ENCODE results near the gene SLC4A1AP.

Gene SLC4A1AP

GRCh38 chr2:27622921-27623384, 40.7 kb upstream of the SLC4A1AP start:
- TF ChIP-seq FOXP2 (optimal IDR thresholded peaks at IDR 0.05; ENCODE audit: borderline replicate concordance, extremely low read depth, extremely low read length, insufficient read depth) (no peak), POLR2AphosphoS5 (IDR thresholded peaks at IDR 0.05; ENCODE audit: low read depth, low read length) (no peak), TAF1 (IDR thresholded peaks at IDR 0.05; ENCODE audit: borderline replicate concordance, insufficient read depth, low read length) (no peak), REST (IDR thresholded peaks at IDR 0.05; ENCODE audit: insufficient read depth in 1 of 2, low read depth in 2 of 2, low read length in 2 of 2) (no peak), SIN3A (IDR thresholded peaks at IDR 0.05; ENCODE audit: borderline replicate concordance, insufficient read depth, low read length) (no peak)

GRCh38 chr2:27624943-27625342, 38.7 kb upstream of the SLC4A1AP start:
- TF ChIP-seq POLR2AphosphoS5 (IDR thresholded peaks at IDR 0.05; ENCODE audit: low read depth, low read length), result no peak
- TF ChIP-seq FOXP2 (optimal IDR thresholded peaks at IDR 0.05; ENCODE audit: borderline replicate concordance, extremely low read depth, extremely low read length, insufficient read depth), result no peak
- no peak for TF ChIP-seq SIN3A (IDR thresholded peaks at IDR 0.05; ENCODE audit: borderline replicate concordance, insufficient read depth, low read length)
- no peak for TF ChIP-seq REST (IDR thresholded peaks at IDR 0.05; ENCODE audit: insufficient read depth in 1 of 2, low read depth in 2 of 2, low read length in 2 of 2)

- TF ChIP-seq TAF1 (IDR thresholded peaks at IDR 0.05; ENCODE audit: borderline replicate concordance, insufficient read depth, low read length) (no peak), POLR2AphosphoS5 (IDR thresholded peaks at IDR 0.05; ENCODE audit: low read depth, low read length) (no peak), REST (IDR thresholded peaks at IDR 0.05; ENCODE audit: insufficient read depth in 1 of 2, low read depth in 2 of 2, low read length in 2 of 2) (no peak), FOXP2 (optimal IDR thresholded peaks at IDR 0.05; ENCODE audit: borderline replicate concordance, extremely low read depth, extremely low read length, insufficient read depth) (no peak), SIN3A (IDR thresholded peaks at IDR 0.05; ENCODE audit: borderline replicate concordance, insufficient read depth, low read length) (no peak)
Measured at GRCh38 chr2:27627963-27628766, 35.5 kb upstream of the SLC4A1AP start.

GRCh38 chr2:27628767-27629709, 34.7 kb upstream of the SLC4A1AP start, which contains the start of the genes CCDC121 and GPN1:
TSS of gene CCDC121 (minus strand) at chr2:27629012. CDS start at chr2:27627799, 1,213 bp downstream.
TSS of gene GPN1 (plus strand) at chr2:27629050. CDS start at chr2:27629059, 9 bp downstream.
- peak; percentile 89 for TF ChIP-seq POLR2AphosphoS5 (IDR thresholded peaks at IDR 0.05; ENCODE audit: low read depth, low read length)
- 0 out of 4 replicates have a peak, but pooled peaks of 1 of the 2 experiments have one; percentile 34 for TF ChIP-seq REST (IDR thresholded peaks at IDR 0.05; ENCODE audit: insufficient read depth in 1 of 2, low read depth in 2 of 2, low read length in 2 of 2)
- peak; percentile 96; the same call in 1 of the 2 replicates for TF ChIP-seq SIN3A (IDR thresholded peaks at IDR 0.05; ENCODE audit: borderline replicate concordance, insufficient read depth, low read length)
- no peak for TF ChIP-seq FOXP2 (optimal IDR thresholded peaks at IDR 0.05; ENCODE audit: borderline replicate concordance, extremely low read depth, extremely low read length, insufficient read depth)
- TF ChIP-seq TAF1 (IDR thresholded peaks at IDR 0.05; ENCODE audit: borderline replicate concordance, insufficient read depth, low read length), result peak; percentile 97
